HepG2 (cell line): ENCODE data around the gene ADI1. TPM values are rescaled to one million over a fixed set of nuclear protein-coding genes. Genes with fewer than 3 reads are reported as not detected.

ENCODE experiments used
- ATF7 ChIP-seq, 2 experiments: fragments of 450-650 bp in 1 of 2; sonication (generic) in 1 of 2; formaldehyde crosslinking in 1 of 2; IDR thresholded peaks; 2 replicates each; pipeline versions ENCODE4 v1.4.0 to v1.6.1; 2016 to 2020; ENCODE audit warnings: antibody characterized with exemption in 1 of 2, mild to moderate bottlenecking in 1 of 2, missing genetic modification reagents in 1 of 2
- PAX8 ChIP-seq: sonication (generic); formaldehyde crosslinking; IDR thresholded peaks from 2 replicates; pipeline ENCODE4 v1.8.0; 2022; ENCODE audit warnings: mild to moderate bottlenecking, missing genetic modification reagents, borderline replicate concordance
- PPARG ChIP-seq: conservative IDR thresholded peaks from 2 replicates; pipeline ENCODE4 v1.6.1; 2016; ENCODE audit warnings: missing biosample characterization, missing genetic modification reagents
- RBM39 ChIP-seq: fragments of 200-400 bp; formaldehyde crosslinking; IDR thresholded peaks from one replicate; pipeline ENCODE4 v1.6.1; 2018; ENCODE audit warnings: antibody characterized with exemption, mild to moderate bottlenecking, low read depth, low read length; ENCODE audit not compliant: poor library complexity, severe bottlenecking
- STAG1 ChIP-seq: sonication (generic); formaldehyde crosslinking; IDR thresholded peaks from 2 replicates; pipeline ENCODE4 v1.4.0; 2020; ENCODE audit warnings: missing genetic modification reagents
- ZFP37 ChIP-seq: sonication (generic); formaldehyde crosslinking; IDR thresholded peaks from 2 replicates; pipeline ENCODE4 v1.4.0; 2020; ENCODE audit warnings: missing genetic modification reagents, borderline replicate concordance
- ZFX ChIP-seq: sonication (generic); formaldehyde crosslinking; IDR thresholded peaks from 2 replicates; pipeline ENCODE4 v1.4.0; 2020; ENCODE audit warnings: mild to moderate bottlenecking, low read depth, missing genetic modification reagents, moderate library complexity
- ZFY ChIP-seq: sonication (generic); formaldehyde crosslinking; IDR thresholded peaks from 2 replicates; pipeline ENCODE4 v1.4.0; 2020; ENCODE audit warnings: missing genetic modification reagents
- ZNF253 ChIP-seq: sonication (generic); formaldehyde crosslinking; IDR thresholded peaks from 2 replicates; pipeline ENCODE4 v1.8.0; 2022; ENCODE audit warnings: mild to moderate bottlenecking, missing genetic modification reagents, borderline replicate concordance
- ZNF460 ChIP-seq: sonication (generic); formaldehyde crosslinking; IDR thresholded peaks from 2 replicates; pipeline ENCODE4 v1.5.1; 2020; ENCODE audit warnings: missing genetic modification reagents, mild to moderate bottlenecking, borderline replicate concordance
- ZNF543 ChIP-seq: sonication (generic); formaldehyde crosslinking; IDR thresholded peaks from 2 replicates; pipeline ENCODE4 v1.4.0; 2020; ENCODE audit warnings: mild to moderate bottlenecking, missing genetic modification reagents
- ZNF564 ChIP-seq: sonication (generic); formaldehyde crosslinking; IDR thresholded peaks from 2 replicates; pipeline ENCODE4 v1.8.1; 2023; ENCODE audit warnings: mild to moderate bottlenecking, missing genetic modification reagents
- ZNF589 ChIP-seq: sonication (generic); formaldehyde crosslinking; conservative IDR thresholded peaks from 2 replicates; pipeline ENCODE4 v1.8.0; 2022; ENCODE audit warnings: mild to moderate bottlenecking, moderate library complexity, missing genetic modification reagents
- ZNF598 ChIP-seq: sonication (generic); formaldehyde crosslinking; IDR thresholded peaks from 2 replicates; pipeline ENCODE4 v1.5.1; 2020; ENCODE audit warnings: mild to moderate bottlenecking, missing genetic modification reagents, borderline replicate concordance
- ZNF772 ChIP-seq: sonication (generic); formaldehyde crosslinking; IDR thresholded peaks from 2 replicates; pipeline ENCODE4 v1.5.0; 2020; ENCODE audit warnings: mild to moderate bottlenecking, missing genetic modification reagents
- ZNF83 ChIP-seq: sonication (generic); formaldehyde crosslinking; IDR thresholded peaks from 2 replicates; pipeline ENCODE4 v1.4.0; 2020; ENCODE audit warnings: missing genetic modification reagents, mild to moderate bottlenecking, borderline replicate concordance
- ZSCAN30 ChIP-seq: sonication (generic); formaldehyde crosslinking; IDR thresholded peaks from 2 replicates; pipeline ENCODE4 v1.5.0; 2020; ENCODE audit warnings: mild to moderate bottlenecking, missing genetic modification reagents
- polyA plus RNA-seq, 8 experiments: library from polyadenylated mRNA; depleted of rRNA in 3 of 8; stranded (reverse) in 7 of 8; unstranded in 1 of 8; fragments of >200 nt; fragmentation: Illumina TruSeq in 4 of 8; extraction: Trizol in 4 of 8; gene quantifications; 2 replicates each; pipeline versions ENCODE4 v1.2.1 to v1.2.3, GENCODE V29; 2011 to 2016; ENCODE audit warnings: low read depth in 4 of 8, missing spikeins in 1 of 8, mixed read lengths in 1 of 8; ENCODE audit not compliant: insufficient read depth in 1 of 8
- total RNA-seq, 5 experiments: library from RNA; depleted of rRNA; stranded (reverse); fragments of >200 nt; fragmentation: Illumina TruSeq; extraction: Trizol; gene quantifications; 2 replicates each; pipeline ENCODE4 v1.2.3, GENCODE V29; 2016; ENCODE audit warnings: low read depth in 1 of 5
- TF ChIP-seq, protein P1 (sequence below): sonication (generic); formaldehyde crosslinking; IDR thresholded peaks from 2 replicates; pipeline ENCODE4 v1.5.0; 2020; ENCODE audit warnings: mild to moderate bottlenecking, missing genetic modification reagents
- TF ChIP-seq, protein P2 (sequence below): sonication (generic); formaldehyde crosslinking; IDR thresholded peaks from 2 replicates; pipeline ENCODE4 v1.4.0; 2020; ENCODE audit warnings: mild to moderate bottlenecking, low read depth, missing genetic modification reagents

The ADI1 gene
- total and polyA plus RNA-seq, 2 of the 13 experiments (the other 11 are each of a cell fraction or from before 2014, with no cell fraction given): 28.7 to 123 TPM

DNA sequence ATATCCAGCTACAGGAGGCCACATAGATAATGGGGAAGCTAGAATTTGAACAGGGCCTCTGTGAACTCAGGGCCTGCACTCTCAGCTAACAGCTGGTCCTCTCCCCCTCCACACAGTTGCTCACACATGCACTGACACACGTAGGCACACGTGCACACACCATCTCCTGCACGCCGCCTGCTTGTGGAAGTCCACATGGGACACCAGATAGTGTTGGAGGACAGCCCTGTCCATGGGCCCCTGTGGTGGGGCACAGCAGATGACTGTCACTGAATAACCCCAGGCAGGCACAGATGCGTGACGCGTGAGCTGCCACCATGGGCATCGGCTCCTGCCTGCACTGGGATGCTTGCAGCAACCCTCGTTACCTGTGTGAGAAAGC, 52.9 kb downstream of the ADI1 start (continued):
- TF ChIP-seq ZNF772 (CRISPR knock-in tag) (no peak), ZNF253 (CRISPR knock-in tag) (no peak), ZNF543 (CRISPR knock-in tag) (no peak), RBM39 (no peak), ZNF83 (no peak), PAX8 (CRISPR knock-in tag) (no peak), PPARG (no peak), ZFY (CRISPR knock-in tag) (no peak), ZFP37 (CRISPR knock-in tag) (no peak), ZNF564 (CRISPR knock-in tag) (no peak), STAG1 (no peak), ZSCAN30 (CRISPR knock-in tag) (no peak), ZFX (peak; percentile 30), ZNF460 (CRISPR knock-in tag) (no peak), ZNF589 (no peak), ATF7 (IDR thresholded peaks at IDR 0.05) (no peak), ATF7 (CRISPR knock-in tag; IDR thresholded peaks at IDR 0.05) (no peak), ZNF598 (CRISPR knock-in tag) (0 out of 2 replicates have a peak, but pooled peaks have one; percentile 57)
- TF ChIP-seq, protein P1, sequence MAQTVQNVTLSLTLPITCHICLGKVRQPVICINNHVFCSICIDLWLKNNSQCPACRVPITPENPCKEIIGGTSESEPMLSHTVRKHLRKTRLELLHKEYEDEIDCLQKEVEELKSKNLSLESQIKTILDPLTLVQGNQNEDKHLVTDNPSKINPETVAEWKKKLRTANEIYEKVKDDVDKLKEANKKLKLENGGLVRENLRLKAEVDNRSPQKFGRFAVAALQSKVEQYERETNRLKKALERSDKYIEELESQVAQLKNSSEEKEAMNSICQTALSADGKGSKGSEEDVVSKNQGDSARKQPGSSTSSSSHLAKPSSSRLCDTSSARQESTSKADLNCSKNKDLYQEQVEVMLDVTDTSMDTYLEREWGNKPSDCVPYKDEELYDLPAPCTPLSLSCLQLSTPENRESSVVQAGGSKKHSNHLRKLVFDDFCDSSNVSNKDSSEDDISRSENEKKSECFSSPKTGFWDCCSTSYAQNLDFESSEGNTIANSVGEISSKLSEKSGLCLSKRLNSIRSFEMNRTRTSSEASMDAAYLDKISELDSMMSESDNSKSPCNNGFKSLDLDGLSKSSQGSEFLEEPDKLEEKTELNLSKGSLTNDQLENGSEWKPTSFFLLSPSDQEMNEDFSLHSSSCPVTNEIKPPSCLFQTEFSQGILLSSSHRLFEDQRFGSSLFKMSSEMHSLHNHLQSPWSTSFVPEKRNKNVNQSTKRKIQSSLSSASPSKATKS (CRISPR knock-in tag): no peak
- TF ChIP-seq, protein P2, sequence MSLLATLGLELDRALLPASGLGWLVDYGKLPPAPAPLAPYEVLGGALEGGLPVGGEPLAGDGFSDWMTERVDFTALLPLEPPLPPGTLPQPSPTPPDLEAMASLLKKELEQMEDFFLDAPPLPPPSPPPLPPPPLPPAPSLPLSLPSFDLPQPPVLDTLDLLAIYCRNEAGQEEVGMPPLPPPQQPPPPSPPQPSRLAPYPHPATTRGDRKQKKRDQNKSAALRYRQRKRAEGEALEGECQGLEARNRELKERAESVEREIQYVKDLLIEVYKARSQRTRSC (CRISPR knock-in tag): no peak
- TF ChIP-seq, all 625 proteins: peak for 23
